GM21515 (cell line): ENCODE data around the gene UCK1.
"Not testable (repeated sequence)": the region's sequence is repeated elsewhere in the genome, so short reads cannot be mapped to it uniquely, and the experiment has no call there.

Source experiments
- ATAC-seq: cut with Tn5 transposase; IDR thresholded peaks from one replicate; pipeline ENCODE4 v1.9.1; 2021; ENCODE audit not compliant: unreplicated experiment

Gene UCK1

GRCh38 chr9:131523451-131524435 is 7.3 kb downstream of the UCK1 start:
- no peak for ATAC-seq

GRCh38 chr9:131523086-131523388 is 8.0 kb downstream of the UCK1 start:
- ATAC-seq, result no peak

GRCh38 chr9:131522257-131523085 is 8.6 kb downstream of the UCK1 start:
- ATAC-seq, result no peak

- no peak for ATAC-seq
Observed at GRCh38 chr9:131521822-131522221, 9.2 kb downstream of the UCK1 start.

- no peak for ATAC-seq
Observed at GRCh38 chr9:131521203-131521602, 9.9 kb downstream of the UCK1 start.

- no peak for ATAC-seq
Observed at GRCh38 chr9:131520503-131520902, 10.6 kb downstream of the UCK1 start.

GRCh38 chr9:131518553-131518952 is 12.5 kb downstream of the UCK1 start:
- ATAC-seq, result no peak

- ATAC-seq, result no peak
Observed at GRCh38 chr9:131517761-131518190, 13.3 kb downstream of the UCK1 start.

GRCh38 chr9:131516930-131517329 is 14.1 kb downstream of the UCK1 start:
- ATAC-seq, result no peak

- ATAC-seq, result no peak
Observed at GRCh38 chr9:131516100-131516499, 15.0 kb downstream of the UCK1 start.

- not testable (repeated sequence) for ATAC-seq
Observed at GRCh38 chr9:131515559-131516031, 15.5 kb downstream of the UCK1 start.

- ATAC-seq, result no peak
Observed at GRCh38 chr9:131513177-131513576, 17.9 kb downstream of the UCK1 start.

- no peak for ATAC-seq
Observed at GRCh38 chr9:131511880-131512279, 19.2 kb downstream of the UCK1 start.

- ATAC-seq, result no peak
Observed at GRCh38 chr9:131511416-131511815, 19.6 kb downstream of the UCK1 start.

GRCh38 chr9:131505012-131505411 is 26.1 kb downstream of the UCK1 start:
- no peak for ATAC-seq

GRCh38 chr9:131503626-131504465 is 27.2 kb downstream of the UCK1 start:
- ATAC-seq, result no peak

GRCh38 chr9:131502781-131503625 is 28.1 kb downstream of the UCK1 start, which contains the start of gene POMT1:
Gene POMT1 (plus strand): TSS chr9:131502918. CDS start chr9:131504219, 1,301 bp downstream.
- no peak for ATAC-seq

- ATAC-seq, result no peak
Observed at GRCh38 chr9:131500939-131501541, 30.0 kb downstream of the UCK1 start.

- ATAC-seq, result no peak
Observed at GRCh38 chr9:131500377-131500776, 30.7 kb downstream of the UCK1 start.
